K562 (cell line): Measurements from ENCODE around the gene HSPA5. TPM values are rescaled to one million over a fixed set of nuclear protein-coding genes. Genes with fewer than 3 reads are reported as not detected.
A peak's percentile ranks its signal among the peaks of the same experiment; 100 is the strongest.

Experiments used
- CBFA2T2 ChIP-seq: fragments of 450-650 bp; conservative IDR thresholded peaks from 2 replicates; pipeline ENCODE4 v1.6.1; 2017; ENCODE audit warnings: mild to moderate bottlenecking
- CBFA2T3 ChIP-seq: fragments of 450-650 bp; IDR thresholded peaks from 2 replicates; pipeline ENCODE4 v1.6.1; 2017
- CCNT2 ChIP-seq: IDR thresholded peaks from 2 replicates; pipeline ENCODE4 v1.6.1; 2011; ENCODE audit warnings: borderline replicate concordance, low read depth, mild to moderate bottlenecking, moderate library complexity, mixed read lengths, low read length; ENCODE audit not compliant: insufficient read length; ENCODE audit errors: extremely low read depth
- CEBPB ChIP-seq: fragments of 450-650 bp; IDR thresholded peaks from 2 replicates; pipeline ENCODE4 v1.6.1; 2016; ENCODE audit warnings: missing genetic modification characterization, missing compliant biosample characterization
- CHD2 ChIP-seq: IDR thresholded peaks from 2 replicates; pipeline ENCODE4 v1.6.1; 2011; ENCODE audit warnings: low read depth, low read length
- ELF1 ChIP-seq: fragments of 200-800 bp; sonication (Bioruptor generic); IDR thresholded peaks from 2 replicates; pipeline ENCODE4 v1.6.1; 2016; ENCODE audit warnings: missing genetic modification characterization, missing compliant biosample characterization
- ETS1 ChIP-seq: conservative IDR thresholded peaks from 2 replicates; pipeline ENCODE4 v1.6.1; 2011; ENCODE audit warnings: low read depth, mild to moderate bottlenecking, low read length; ENCODE audit not compliant: control insufficient read depth
- KLF6 ChIP-seq: fragments of 250-450 bp; sonication (Bioruptor Pico); IDR thresholded peaks from 2 replicates; pipeline ENCODE4 v1.4.0; 2020; ENCODE audit warnings: mild to moderate bottlenecking, moderate library complexity, borderline replicate concordance
- PHF21A ChIP-seq: fragments of 450-650 bp; IDR thresholded peaks from 2 replicates; pipeline ENCODE4 v1.6.1; 2017; ENCODE audit warnings: low read depth, borderline replicate concordance
- POLR2G ChIP-seq: fragments of 200-400 bp; formaldehyde crosslinking; IDR thresholded peaks from 2 replicates; pipeline ENCODE4 v1.6.1; 2017; ENCODE audit warnings: low read depth, mild to moderate bottlenecking, antibody characterized with exemption, low read length, moderate library complexity
- RBM14 ChIP-seq: fragments of 200-400 bp; formaldehyde crosslinking; IDR thresholded peaks from 2 replicates; pipeline ENCODE4 v1.6.1; 2018; ENCODE audit warnings: low read depth, mild to moderate bottlenecking, low read length, moderate library complexity, borderline replicate concordance; ENCODE audit not compliant: insufficient read depth
- SMARCC2 ChIP-seq: fragments of 450-650 bp; IDR thresholded peaks from 2 replicates; pipeline ENCODE4 v1.6.1; 2017; ENCODE audit warnings: antibody characterized with exemption, moderate library complexity, mild to moderate bottlenecking, low read depth
- ZFP1 ChIP-seq: fragments of 450-650 bp; formaldehyde crosslinking; IDR thresholded peaks from 2 replicates; pipeline ENCODE4 v1.4.0; 2020; ENCODE audit warnings: mild to moderate bottlenecking, mixed read lengths
- ZNF165 ChIP-seq: fragments of 250-450 bp; sonication (Bioruptor Pico); IDR thresholded peaks from 2 replicates; pipeline ENCODE4 v1.4.0; 2020; ENCODE audit warnings: borderline replicate concordance
- ZNF174 ChIP-seq: fragments of 250-450 bp; sonication (Bioruptor Pico); IDR thresholded peaks from 2 replicates; pipeline ENCODE4 v1.4.0; 2020; ENCODE audit warnings: mild to moderate bottlenecking
- ZNF224 ChIP-seq: sonication (generic); formaldehyde crosslinking; IDR thresholded peaks from 2 replicates; pipeline ENCODE4 v1.8.0; 2022; ENCODE audit warnings: mild to moderate bottlenecking, missing genetic modification reagents
- ZNF830 ChIP-seq: fragments of 250-450 bp; sonication (Bioruptor Pico); IDR thresholded peaks from 2 replicates; pipeline ENCODE4 v1.5.0; 2021; ENCODE audit warnings: mild to moderate bottlenecking
- polyA plus RNA-seq, 8 experiments: library from polyadenylated mRNA; depleted of rRNA in 4 of 8; stranded (reverse) in 5 of 8; unstranded in 3 of 8; fragments of >200 nt; fragmentation: Nextera tagmentation in 2 of 8; fragmentation: Illumina TruSeq in 1 of 8; extraction: Ambion mirVana in 2 of 8; extraction: Trizol in 1 of 8; gene quantifications; 2 replicates each; pipeline versions ENCODE4 v1.2.1 to v1.2.3, GENCODE V29; 2011 to 2014; ENCODE audit warnings: inconsistent platforms in 1 of 8, missing spikeins in 1 of 8
- total RNA-seq, 7 experiments: library from RNA; depleted of rRNA in 6 of 7; stranded (reverse); fragments of >200 nt in 6 of 7; fragmentation: Illumina TruSeq in 2 of 7; extraction: Trizol in 2 of 7; gene quantifications; 2 replicates each; pipeline versions ENCODE4 v1.2.1 to v1.2.3, GENCODE V29; 2011 to 2021; ENCODE audit warnings: low replicate concordance in 1 of 7
- TF ChIP-seq, protein P1 (sequence below): sonication (generic); formaldehyde crosslinking; IDR thresholded peaks from 2 replicates; pipeline ENCODE4 v1.8.1; 2023; ENCODE audit warnings: mild to moderate bottlenecking, missing genetic modification reagents
- TF ChIP-seq, protein P2 (sequence below), 2 experiments: fragments of 150-350 bp in 1 of 2; IDR thresholded peaks; 2 replicates each; pipeline ENCODE4 v1.6.1; 2012 to 2016; ENCODE audit warnings: low read depth in 2 of 2, low read length in 2 of 2, mild to moderate bottlenecking in 1 of 2, moderate library complexity in 1 of 2

HSPA5 gene
- total and polyA plus RNA-seq, 9 of the 15 experiments (the other 6 are each of a cell fraction or from before 2014, with no cell fraction given): 48.0 to 265 (median 113) TPM

DNA sequence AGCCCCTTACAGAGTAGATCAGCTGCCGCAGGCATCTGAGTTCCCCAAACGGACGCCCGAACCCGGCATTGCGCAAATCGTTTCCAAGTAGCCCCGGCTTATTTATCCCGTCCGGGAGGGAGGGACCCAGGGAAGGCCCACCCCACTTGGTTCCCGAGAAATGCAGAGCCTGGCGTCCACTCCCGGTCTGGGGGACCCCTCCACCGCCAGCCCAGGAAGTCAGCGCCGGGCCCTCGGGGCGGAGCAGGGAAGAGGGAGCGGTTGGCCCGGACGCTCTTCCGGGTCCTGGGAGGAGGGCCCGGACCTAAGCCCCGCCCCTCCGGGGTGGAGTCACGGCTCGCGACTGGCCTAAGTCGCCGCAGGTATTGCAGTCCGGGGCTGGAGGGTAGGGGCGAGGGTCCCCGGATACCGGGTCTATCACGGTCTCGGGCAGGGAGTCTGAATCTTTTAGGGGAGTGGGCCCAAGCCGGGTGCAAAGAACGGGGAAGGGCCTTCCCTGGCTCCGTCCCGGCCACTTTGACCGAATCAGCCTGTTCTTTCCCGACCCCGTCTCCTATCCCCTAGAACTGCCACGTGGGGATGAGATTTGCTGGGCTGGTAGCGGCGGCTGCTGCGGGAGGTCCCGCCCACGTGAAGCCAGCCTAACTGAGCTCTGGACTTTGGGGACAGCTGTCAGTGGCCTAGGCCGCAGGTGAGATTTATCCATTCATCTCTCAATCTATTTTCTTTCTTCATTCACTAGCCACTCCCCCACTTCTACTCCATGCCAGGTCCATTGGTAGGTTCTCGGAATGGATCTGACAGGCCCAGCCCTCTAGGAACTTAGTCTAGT lies 40.7 kb downstream of the HSPA5 start, which contains the start of gene RABEPK (continued):
- TF ChIP-seq, protein P1, sequence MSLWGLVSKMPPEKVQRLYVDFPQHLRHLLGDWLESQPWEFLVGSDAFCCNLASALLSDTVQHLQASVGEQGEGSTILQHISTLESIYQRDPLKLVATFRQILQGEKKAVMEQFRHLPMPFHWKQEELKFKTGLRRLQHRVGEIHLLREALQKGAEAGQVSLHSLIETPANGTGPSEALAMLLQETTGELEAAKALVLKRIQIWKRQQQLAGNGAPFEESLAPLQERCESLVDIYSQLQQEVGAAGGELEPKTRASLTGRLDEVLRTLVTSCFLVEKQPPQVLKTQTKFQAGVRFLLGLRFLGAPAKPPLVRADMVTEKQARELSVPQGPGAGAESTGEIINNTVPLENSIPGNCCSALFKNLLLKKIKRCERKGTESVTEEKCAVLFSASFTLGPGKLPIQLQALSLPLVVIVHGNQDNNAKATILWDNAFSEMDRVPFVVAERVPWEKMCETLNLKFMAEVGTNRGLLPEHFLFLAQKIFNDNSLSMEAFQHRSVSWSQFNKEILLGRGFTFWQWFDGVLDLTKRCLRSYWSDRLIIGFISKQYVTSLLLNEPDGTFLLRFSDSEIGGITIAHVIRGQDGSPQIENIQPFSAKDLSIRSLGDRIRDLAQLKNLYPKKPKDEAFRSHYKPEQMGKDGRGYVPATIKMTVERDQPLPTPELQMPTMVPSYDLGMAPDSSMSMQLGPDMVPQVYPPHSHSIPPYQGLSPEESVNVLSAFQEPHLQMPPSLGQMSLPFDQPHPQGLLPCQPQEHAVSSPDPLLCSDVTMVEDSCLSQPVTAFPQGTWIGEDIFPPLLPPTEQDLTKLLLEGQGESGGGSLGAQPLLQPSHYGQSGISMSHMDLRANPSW (CRISPR knock-in tag): no peak
- TF ChIP-seq ETS1 (peak; percentile 74), POLR2G (peak; percentile 98), ELF1 (tag) (peak; percentile 94), ZNF830 (CRISPR knock-in tag) (peak; percentile 78; the same call in 1 of the 2 replicates), ZFP1 (CRISPR knock-in tag) (no peak), CCNT2 (peak; percentile 59), RBM14 (no peak), CHD2 (no peak), CEBPB (tag) (peak; percentile 97), ZNF174 (no peak), KLF6 (CRISPR knock-in tag) (0 out of 2 replicates have a peak, but pooled peaks have one; percentile 58), CBFA2T2 (no peak), CBFA2T3 (no peak), ZNF165 (no peak), PHF21A (no peak), ZNF224 (CRISPR knock-in tag) (no peak), SMARCC2 (no peak)
- TF ChIP-seq, protein P2, sequence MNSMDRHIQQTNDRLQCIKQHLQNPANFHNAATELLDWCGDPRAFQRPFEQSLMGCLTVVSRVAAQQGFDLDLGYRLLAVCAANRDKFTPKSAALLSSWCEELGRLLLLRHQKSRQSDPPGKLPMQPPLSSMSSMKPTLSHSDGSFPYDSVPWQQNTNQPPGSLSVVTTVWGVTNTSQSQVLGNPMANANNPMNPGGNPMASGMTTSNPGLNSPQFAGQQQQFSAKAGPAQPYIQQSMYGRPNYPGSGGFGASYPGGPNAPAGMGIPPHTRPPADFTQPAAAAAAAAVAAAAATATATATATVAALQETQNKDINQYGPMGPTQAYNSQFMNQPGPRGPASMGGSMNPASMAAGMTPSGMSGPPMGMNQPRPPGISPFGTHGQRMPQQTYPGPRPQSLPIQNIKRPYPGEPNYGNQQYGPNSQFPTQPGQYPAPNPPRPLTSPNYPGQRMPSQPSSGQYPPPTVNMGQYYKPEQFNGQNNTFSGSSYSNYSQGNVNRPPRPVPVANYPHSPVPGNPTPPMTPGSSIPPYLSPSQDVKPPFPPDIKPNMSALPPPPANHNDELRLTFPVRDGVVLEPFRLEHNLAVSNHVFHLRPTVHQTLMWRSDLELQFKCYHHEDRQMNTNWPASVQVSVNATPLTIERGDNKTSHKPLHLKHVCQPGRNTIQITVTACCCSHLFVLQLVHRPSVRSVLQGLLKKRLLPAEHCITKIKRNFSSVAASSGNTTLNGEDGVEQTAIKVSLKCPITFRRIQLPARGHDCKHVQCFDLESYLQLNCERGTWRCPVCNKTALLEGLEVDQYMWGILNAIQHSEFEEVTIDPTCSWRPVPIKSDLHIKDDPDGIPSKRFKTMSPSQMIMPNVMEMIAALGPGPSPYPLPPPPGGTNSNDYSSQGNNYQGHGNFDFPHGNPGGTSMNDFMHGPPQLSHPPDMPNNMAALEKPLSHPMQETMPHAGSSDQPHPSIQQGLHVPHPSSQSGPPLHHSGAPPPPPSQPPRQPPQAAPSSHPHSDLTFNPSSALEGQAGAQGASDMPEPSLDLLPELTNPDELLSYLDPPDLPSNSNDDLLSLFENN (IDR thresholded peaks at IDR 0.05; ENCODE audit: low read depth in 2 of 2, low read length in 2 of 2): no peak
